H1 (cell line): ENCODE results near the gene DAP.

ENCODE experiments used
- CHD1 ChIP-seq: IDR thresholded peaks from 2 replicates; pipeline ENCODE4 v1.6.1; 2012; ENCODE audit warnings: low read depth, low read length, improper control_type of control experiment
- CHD2 ChIP-seq: IDR thresholded peaks from 2 replicates; pipeline ENCODE4 v1.6.1; 2012; ENCODE audit warnings: low read length, improper control_type of control experiment
- CTCF ChIP-seq, 3 experiments: IDR thresholded peaks; 1 replicate in 2 of 3; 2 replicates in 1 of 3; pipeline versions ENCODE4 v1.5.1 to v1.6.1; 2011; ENCODE audit warnings: low read length in 3 of 3, mild to moderate bottlenecking in 3 of 3, inconsistent platforms in 2 of 3, low read depth in 1 of 3, moderate library complexity in 1 of 3; ENCODE audit not compliant: insufficient read depth in 1 of 3; ENCODE audit errors: control extremely low read depth in 1 of 3
- EP300 ChIP-seq, 2 experiments: IDR thresholded peaks; 1 replicate in 1 of 2; 2 replicates in 1 of 2; pipeline ENCODE4 v1.6.1; 2011 to 2012; ENCODE audit warnings: low read depth in 2 of 2, low read length in 2 of 2, mild to moderate bottlenecking in 2 of 2, borderline replicate concordance in 1 of 2, inconsistent platforms in 1 of 2, moderate library complexity in 1 of 2
- EZH2 ChIP-seq: fragments of 200-600 bp; sonication (generic); IDR thresholded peaks from 2 replicates; pipeline ENCODE4 v1.7.1; 2012; ENCODE audit warnings: low read depth, mild to moderate bottlenecking, moderate library complexity, low read length, inconsistent platforms; ENCODE audit not compliant: severe bottlenecking
- GABPA ChIP-seq: IDR thresholded peaks from 2 replicates; pipeline ENCODE4 v1.6.1; 2011; ENCODE audit warnings: mild to moderate bottlenecking, low read length, moderate library complexity, borderline replicate concordance; ENCODE audit not compliant: insufficient read depth
- HDAC2 ChIP-seq, 2 experiments: fragments of 300-600 bp in 1 of 2; sonication (generic) in 1 of 2; IDR thresholded peaks; 2 replicates each; pipeline ENCODE4 v1.6.1; 2011 to 2012; ENCODE audit warnings: low read depth in 2 of 2, low read length in 2 of 2, mild to moderate bottlenecking in 2 of 2, moderate library complexity in 2 of 2, borderline replicate concordance in 1 of 2, inconsistent platforms in 1 of 2
- POLR2AphosphoS5 ChIP-seq: IDR thresholded peaks from 2 replicates; pipeline ENCODE4 v1.6.1; 2011; ENCODE audit warnings: low read depth, low read length
- RNF2 ChIP-seq: fragments of 200-900, 300-1000 bp; sonication (generic); IDR thresholded peaks from 2 replicates; pipeline ENCODE4 v1.7.1; 2016; ENCODE audit warnings: borderline replicate concordance, low read depth, mild to moderate bottlenecking, antibody characterized with exemption, low read length; ENCODE audit not compliant: poor library complexity, severe bottlenecking; ENCODE audit errors: missing control alignments
- YY1 ChIP-seq: IDR thresholded peaks from 2 replicates; pipeline ENCODE4 v1.6.1; 2011; ENCODE audit warnings: low read depth, mild to moderate bottlenecking, low read length
- ZNF274 ChIP-seq: IDR thresholded peaks from 2 replicates; pipeline ENCODE4 v1.7.0; 2012; ENCODE audit warnings: low read length, borderline replicate concordance; ENCODE audit errors: extremely low read depth

- TF ChIP-seq CTCF (IDR thresholded peaks at IDR 0.05; ENCODE audit: control extremely low read depth in 1 of 3, insufficient read depth in 1 of 3, low read depth in 1 of 3, low read length in 3 of 3) (no peak), CHD2 (no peak), EP300 (IDR thresholded peaks at IDR 0.05; ENCODE audit: borderline replicate concordance in 1 of 2, low read depth in 2 of 2, low read length in 2 of 2) (no peak), HDAC2 (IDR thresholded peaks at IDR 0.05; ENCODE audit: borderline replicate concordance in 1 of 2, low read depth in 2 of 2, low read length in 2 of 2) (no peak), CHD1 (no peak), YY1 (no peak), POLR2AphosphoS5 (no peak), ZNF274 (no peak), GABPA (no peak), EZH2 (no peak), RNF2 (no peak)
These were observed 25.8 kb upstream of the DAP start for GRCh38 chr5:10786835-10787234.
